Ramos (cell line): ENCODE results near the gene SATB2.

Source experiments
- in situ Hi-C: fragments of 300-500 bp; cut with MboI; formaldehyde crosslinking; loops from one replicate; pipeline ENCODE4 v1.14.3; 2022; ENCODE audit warnings: low sequenced_read_pairs; ENCODE audit not compliant: unreplicated experiment

The SATB2 gene

DNA sequence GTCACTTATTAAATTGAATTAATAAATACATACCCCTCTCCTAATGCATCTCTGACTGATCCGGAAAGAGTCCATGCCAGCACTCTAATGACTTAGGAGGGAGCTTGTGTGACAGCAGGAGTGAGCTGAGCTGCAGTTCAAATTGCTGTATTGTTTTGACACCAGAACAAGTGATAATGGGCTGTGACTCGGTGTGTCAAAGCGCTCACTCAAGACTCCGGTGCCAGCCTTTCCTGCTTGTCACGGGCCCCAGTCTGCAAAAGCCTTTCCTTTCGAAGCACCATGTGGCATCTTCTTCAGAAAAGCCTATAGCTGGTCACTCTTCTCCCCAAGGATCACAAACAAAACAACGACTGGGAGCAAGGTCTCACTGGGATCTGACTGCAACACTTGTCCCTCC, 43.3 kb downstream of the SATB2 start:
- in situ Hi-C loops: no loop called here

GRCh38 chr2:199414001-199414400, 43.7 kb downstream of the SATB2 start:
- in situ Hi-C loops: no loop called here

GRCh38 chr2:199409759-199410529, 47.8 kb downstream of the SATB2 start:
- in situ Hi-C loops: no loop called here

DNA sequence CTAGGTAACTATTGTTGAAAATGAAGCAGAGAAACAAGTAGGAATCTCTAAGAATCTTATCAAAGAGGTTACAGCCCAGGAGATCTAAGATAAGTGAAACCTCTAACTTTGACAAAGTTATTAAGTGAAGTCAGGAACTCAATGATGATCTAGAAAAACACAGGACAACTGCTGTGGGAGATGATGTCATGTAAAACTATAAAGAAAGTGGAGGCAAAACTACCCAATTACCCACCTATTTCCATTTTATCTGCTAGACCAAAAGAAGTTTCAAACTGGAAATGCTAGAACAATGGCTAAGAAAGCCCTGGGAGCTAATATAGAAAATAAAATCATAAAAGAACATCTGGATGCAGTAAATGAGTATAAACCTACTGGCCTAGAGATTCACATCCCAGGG, 50.3 kb downstream of the SATB2 start:
- in situ Hi-C loops: no loop called here

GRCh38 chr2:199405241-199405640, 52.5 kb downstream of the SATB2 start:
- in situ Hi-C loops: no loop called here

- in situ Hi-C loops: no loop called here
Observed at GRCh38 chr2:199404841-199405240, 52.9 kb downstream of the SATB2 start.

GRCh38 chr2:199395311-199395710, 62.4 kb downstream of the SATB2 start:
- in situ Hi-C loops: no loop called here

- in situ Hi-C loops: no loop called here
Observed at GRCh38 chr2:199392363-199392762, 65.4 kb downstream of the SATB2 start.

DNA sequence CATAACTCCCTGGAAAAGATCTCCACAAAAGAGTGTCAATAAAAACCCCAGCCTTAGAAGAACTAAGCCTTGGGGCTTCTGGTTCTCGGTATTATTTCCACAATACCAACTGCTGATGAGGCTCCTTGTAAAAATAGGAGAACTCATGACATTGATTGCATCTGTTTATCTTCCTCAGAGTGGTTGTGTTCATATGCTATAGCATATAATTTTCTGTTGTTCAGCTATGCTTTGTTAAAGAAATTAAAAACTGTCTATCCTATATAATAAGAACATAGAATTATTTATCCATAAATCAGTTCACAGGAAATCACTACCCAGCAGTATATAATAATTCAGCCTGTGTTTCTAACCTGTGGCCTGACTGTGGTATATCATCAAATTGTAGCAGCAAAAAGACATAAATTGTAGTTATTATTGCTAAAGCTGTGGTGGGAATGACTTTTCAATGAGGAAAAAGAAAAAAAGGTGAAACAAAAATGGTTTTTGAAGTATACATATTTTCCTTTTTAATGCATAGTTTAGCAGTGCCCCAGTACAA, 68.9 kb downstream of the SATB2 start:
- in situ Hi-C loops: no loop called here

GRCh38 chr2:199384043-199384442, 73.7 kb downstream of the SATB2 start:
- in situ Hi-C loops: no loop called here

DNA sequence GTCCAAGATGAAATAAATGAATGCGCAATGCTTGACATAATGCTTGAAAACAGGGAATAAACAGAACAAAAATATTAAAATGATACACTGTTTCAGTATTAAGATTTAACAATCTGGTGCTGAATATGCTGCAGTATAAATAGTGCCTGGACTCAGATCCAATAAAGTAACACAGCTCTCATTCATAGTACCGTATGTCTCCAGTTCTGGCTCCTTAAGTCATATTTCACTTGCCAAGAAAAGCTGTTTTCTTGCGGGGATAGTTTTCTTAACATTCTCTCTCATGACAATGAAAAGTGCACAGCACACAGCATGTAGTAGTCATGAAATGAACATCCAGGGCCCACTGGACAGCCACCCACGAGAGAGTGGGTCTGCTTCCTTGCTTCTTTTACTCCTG, 74.7 kb downstream of the SATB2 start:
- in situ Hi-C loops: no loop called here

DNA sequence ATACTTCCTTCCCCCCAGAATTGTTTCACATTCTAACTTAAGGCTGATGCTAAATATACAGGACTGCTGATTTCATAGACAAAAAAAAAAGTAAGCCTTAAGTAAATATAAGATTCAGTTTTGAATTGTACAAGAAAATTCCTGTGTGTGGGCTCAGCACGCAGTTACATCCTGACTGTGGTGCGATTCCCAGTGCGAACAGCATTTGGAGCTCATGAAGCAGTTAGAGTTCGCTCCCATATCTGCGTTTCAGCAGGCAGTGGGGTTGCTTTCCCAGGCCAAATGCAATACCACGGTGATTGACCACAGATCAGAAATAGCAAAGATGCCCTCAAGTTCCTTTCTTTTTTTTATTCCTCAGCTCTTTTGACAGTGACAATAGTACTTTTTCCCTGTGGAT, 75.6 kb downstream of the SATB2 start:
- in situ Hi-C loops: no loop called here

DNA sequence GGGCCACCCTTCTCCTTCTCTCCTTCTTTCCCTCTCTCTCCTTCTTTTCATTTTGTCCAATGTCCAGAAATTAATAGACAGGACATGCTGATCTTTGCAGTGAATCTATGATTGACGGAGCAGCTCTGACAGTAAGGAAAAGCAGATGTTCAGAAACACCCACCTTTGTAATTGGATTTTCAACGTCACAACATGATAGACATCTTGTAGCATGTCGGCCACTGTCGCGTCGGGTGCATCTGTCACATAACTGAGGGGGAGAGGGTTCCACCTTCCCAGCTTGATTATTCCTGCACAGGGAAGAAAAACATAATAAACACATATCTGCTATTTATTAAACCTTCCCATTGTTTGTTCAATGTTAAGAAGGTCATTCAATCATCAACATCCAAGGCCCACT, 76.2 kb downstream of the SATB2 start:
- in situ Hi-C loops: no loop called here

GRCh38 chr2:199378948-199379650, 78.6 kb downstream of the SATB2 start:
- in situ Hi-C loops: no loop called here

DNA sequence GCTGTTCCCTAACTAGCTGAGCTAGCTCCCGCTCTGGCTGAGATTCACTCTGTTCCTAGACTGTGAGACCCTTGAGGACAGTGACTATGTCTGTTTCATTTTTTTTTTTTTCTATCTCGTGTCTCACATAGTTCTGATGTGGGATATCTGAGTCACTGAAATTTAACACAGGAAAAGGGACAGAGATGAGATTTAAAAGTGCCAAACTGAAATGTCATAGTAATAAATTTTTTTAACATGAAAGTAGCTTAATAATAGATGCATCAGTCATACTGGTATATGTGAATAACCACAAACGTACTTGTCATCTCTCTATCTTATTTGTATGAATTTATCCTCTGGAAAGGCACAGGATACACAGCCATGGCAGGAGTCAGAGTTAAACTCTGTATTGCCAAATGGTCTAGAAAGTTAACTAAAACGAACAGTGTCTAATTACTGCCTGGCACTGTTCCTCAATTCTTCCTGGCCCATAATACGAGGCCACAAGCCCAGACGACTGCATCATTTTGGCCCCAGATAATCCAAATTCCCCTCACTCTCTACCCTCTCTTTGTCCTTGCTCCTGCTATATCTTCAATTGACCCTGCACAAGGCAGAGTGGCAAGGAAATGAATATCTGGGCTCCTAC, 87.5 kb downstream of the SATB2 start:
- in situ Hi-C loops: no loop called here

- in situ Hi-C loops: no loop called here
Observed at GRCh38 chr2:199366406-199366805, 91.3 kb downstream of the SATB2 start.

DNA sequence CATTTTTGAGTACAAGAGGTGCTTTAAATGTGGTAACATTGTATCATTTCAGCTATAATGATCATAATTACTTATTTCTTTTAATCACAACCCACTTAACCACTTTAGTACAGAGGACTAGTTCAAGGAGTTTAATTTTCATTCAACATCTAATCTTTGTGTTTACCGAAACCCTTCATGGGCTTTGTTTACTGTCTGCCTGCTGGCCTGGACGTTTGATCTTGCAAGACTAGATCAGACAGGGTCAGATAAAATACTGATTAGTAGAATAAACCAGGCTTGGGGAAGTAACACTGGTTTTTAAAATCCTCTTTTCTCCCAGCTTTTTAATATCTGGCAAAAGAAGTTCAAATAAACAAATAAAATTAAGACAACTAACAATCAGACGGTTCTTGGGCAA, 93.6 kb downstream of the SATB2 start:
- in situ Hi-C loops: no loop called here

DNA sequence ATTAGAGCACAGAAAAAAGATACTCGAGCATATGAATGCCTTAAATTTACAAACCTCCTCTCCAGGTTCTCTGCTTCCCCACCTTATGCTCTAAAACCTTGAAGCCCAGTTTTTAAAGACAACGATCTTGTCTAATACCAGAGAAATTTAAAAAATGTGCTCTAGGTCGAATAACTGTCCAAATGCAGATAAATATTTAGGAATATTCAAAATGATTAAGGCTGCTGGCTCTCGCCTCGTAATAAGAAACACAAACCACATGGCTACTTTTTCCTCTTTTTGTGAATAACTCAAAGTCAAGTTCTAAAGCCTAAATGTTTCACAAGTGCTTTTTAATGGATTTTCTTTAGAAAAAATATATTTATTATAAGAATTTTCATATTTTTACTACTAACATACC, 101.3 kb downstream of the SATB2 start:
- in situ Hi-C loops: no loop called here

GRCh38 chr2:199348871-199349270, 108.9 kb downstream of the SATB2 start:
- in situ Hi-C loops: no loop called here

DNA sequence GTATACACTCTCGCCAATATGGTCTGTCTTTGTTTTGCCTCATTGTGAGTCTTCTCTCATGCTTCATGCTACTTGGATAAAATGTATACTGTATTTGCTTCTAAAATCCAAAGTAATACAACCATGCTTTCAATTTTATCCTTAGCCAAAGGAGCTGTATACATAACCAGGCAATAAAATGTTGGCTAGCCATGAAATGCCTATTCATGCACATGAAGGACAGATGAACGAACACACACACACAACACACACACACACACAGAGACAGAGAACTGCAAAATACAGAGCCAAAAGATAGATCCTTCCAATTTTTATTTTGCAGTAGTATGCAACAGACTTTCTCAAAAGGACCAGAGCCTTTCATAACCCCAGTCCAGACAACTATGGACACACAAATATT, 113.7 kb downstream of the SATB2 start:
- in situ Hi-C loops: no loop called here

- in situ Hi-C loops: no loop called here
Observed at GRCh38 chr2:199342334-199342733, 115.4 kb downstream of the SATB2 start.
